Measurements from ENCODE around the gene ARMCX2. TPM values are rescaled to one million over a fixed set of nuclear protein-coding genes. Genes with fewer than 3 reads are reported as not detected.

The ARMCX2 gene
- total RNA-seq, result 87.9 TPM

DNA sequence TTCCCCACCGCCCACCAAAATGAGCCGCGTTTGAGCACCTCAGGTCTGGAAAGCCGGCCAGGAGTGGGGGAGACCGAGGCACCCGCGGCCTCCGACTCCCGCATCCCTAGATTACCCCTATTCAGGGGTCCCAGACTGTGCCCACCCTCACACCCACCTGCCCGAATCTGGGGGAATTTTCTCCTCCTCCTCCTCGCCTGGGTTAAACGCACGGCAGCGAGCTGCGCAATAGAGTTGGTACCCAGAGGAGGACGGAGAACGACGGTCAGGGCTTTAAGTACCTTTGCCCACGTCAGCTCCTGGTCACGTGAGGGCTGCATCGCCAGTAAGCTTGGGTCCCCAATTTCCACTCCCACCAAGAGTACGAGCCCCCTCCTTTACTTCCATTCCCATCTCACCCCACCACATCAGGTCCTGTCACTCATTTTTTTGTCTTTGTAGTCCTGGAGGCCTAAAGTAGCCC is at the start of gene ARMCX2:
Gene ARMCX2, minus strand, starts transcription at position 250 of the 463 bp plus-strand sequence. CDS start 2,262 bp downstream, outside the sequence.

DNA sequence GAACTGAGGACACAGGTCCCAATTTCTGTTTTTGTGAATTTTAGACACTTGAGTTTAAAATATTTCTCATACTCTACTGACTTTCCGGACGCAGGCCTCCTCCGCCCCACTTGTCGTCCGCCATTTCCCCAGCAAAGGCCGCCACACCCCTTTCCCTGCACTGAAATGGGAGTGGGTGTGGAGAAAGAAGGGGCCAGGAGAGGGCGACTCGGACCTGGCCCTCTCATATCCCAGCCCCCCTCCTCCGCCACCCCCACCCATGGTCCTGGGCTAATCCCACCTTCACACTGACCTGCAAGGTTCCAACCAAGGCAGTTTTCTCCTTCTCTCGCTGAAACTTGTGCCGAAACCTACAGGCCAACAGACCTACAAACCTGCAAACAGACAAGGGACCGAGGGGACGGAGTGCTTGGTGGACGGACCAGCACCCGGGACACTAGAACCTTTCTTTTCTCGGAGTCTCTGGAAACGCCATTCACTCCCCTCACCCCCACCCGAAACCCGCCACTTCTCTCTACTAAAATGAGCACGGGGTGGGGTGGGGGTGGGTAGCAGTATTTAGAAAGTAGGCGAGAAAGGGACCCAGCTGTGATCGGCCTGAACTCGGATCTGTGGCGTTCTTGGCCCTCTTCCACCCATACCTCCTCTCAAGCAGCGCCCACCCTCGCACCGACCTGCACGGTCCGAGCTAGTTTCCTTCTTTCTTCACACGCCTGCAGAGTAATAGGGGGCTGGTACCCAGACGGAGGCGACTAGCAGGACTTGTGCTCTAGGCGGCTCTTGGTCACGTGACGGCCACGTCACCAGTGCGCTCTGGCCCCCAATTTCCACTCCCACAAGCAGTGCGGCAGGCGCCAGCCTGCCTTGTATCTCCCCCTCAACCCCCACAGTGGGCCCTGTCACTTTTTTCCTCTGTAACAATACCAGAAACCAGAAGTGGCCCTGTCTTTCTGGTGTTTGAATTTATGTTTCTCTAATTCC is 42.1 kb downstream of the ARMCX2 start, which contains the start of gene ARMCX6:
Gene ARMCX6, minus strand, starts transcription at position 790 of the 981 bp plus-strand sequence. CDS start 1,380 bp downstream, outside the sequence.

Other genes starting within 250 kb of the ARMCX2 start
- 23.3 TPM for gene ARMCX4, start 174.4 kb downstream of the ARMCX2 start, total RNA-seq
- gene ARMCX1, start 109.3 kb downstream of the ARMCX2 start, total RNA-seq, result 73.6 TPM
- gene ARMCX6, start 41.9 kb downstream of the ARMCX2 start, total RNA-seq, result 38.4 TPM
- gene ARMCX3, start 36.7 kb downstream of the ARMCX2 start, total RNA-seq, result 103 TPM

All from camera-type eye (tissue), 1 donor.